H9 (cell line): Measurements from ENCODE around the gene DCC. TPM values are rescaled to one million over a fixed set of nuclear protein-coding genes. Genes with fewer than 3 reads are reported as not detected.

ENCODE experiments used
- DNase-seq: peaks from one replicate; pipeline ENCODE4 v3.0.0-alpha.2; 2017
- H2AFZ ChIP-seq: one replicate; pipeline ENCODE4 v1.6.1; 2013; ENCODE audit warnings: mild to moderate bottlenecking, low read length, control low read depth, moderate library complexity
- H2AK5ac ChIP-seq: 2 replicates; pipeline ENCODE4 v1.6.1; 2013; ENCODE audit warnings: low read length, control low read depth, mixed read lengths; ENCODE audit not compliant: insufficient read length
- H2BK120ac ChIP-seq: one replicate; pipeline ENCODE4 v1.6.1; 2013; ENCODE audit warnings: low read depth, mild to moderate bottlenecking, low read length, control low read depth, inconsistent platforms; ENCODE audit not compliant: poor library complexity, severe bottlenecking
- H2BK12ac ChIP-seq: 2 replicates; pipeline ENCODE4 v1.6.1; 2013; ENCODE audit warnings: low read length, control low read depth, mixed read lengths, low read depth; ENCODE audit not compliant: insufficient read length
- H2BK15ac ChIP-seq: 2 replicates; pipeline ENCODE4 v1.6.1; 2013; ENCODE audit warnings: low read depth, low read length, control low read depth
- H2BK20ac ChIP-seq: one replicate; pipeline ENCODE4 v1.6.1; 2013; ENCODE audit warnings: low read depth, mild to moderate bottlenecking, low read length, control low read depth, inconsistent platforms; ENCODE audit not compliant: poor library complexity, severe bottlenecking
- H2BK5ac ChIP-seq: 2 replicates; pipeline ENCODE4 v1.6.1; 2013; ENCODE audit warnings: low read length, control low read depth, mixed read lengths; ENCODE audit not compliant: insufficient read length
- H3K14ac ChIP-seq: 2 replicates; pipeline ENCODE4 v1.6.1; 2013; ENCODE audit warnings: low read length, control low read depth; ENCODE audit not compliant: insufficient read depth
- H3K18ac ChIP-seq: 2 replicates; pipeline ENCODE4 v1.6.1; 2013; ENCODE audit warnings: low read depth, mild to moderate bottlenecking, mixed read lengths, low read length, control low read depth; ENCODE audit not compliant: insufficient read length
- H3K23ac ChIP-seq: 2 replicates; pipeline ENCODE4 v1.6.1; 2013; ENCODE audit warnings: low read length, control low read depth, mixed read lengths, low read depth; ENCODE audit not compliant: insufficient read length
- H3K23me2 ChIP-seq: 2 replicates; pipeline ENCODE4 v1.6.1; 2013; ENCODE audit warnings: low read depth, mild to moderate bottlenecking, mixed read lengths, low read length, control low read depth; ENCODE audit not compliant: insufficient read length, poor library complexity, severe bottlenecking
- H3K27ac ChIP-seq: 2 replicates; pipeline ENCODE4 v1.5.1; 2013; ENCODE audit warnings: low read length, control low read depth, mixed read lengths, low read depth; ENCODE audit not compliant: insufficient read length
- H3K27me3 ChIP-seq: 2 replicates; pipeline ENCODE4 v1.6.1; 2013; ENCODE audit warnings: low read length, control low read depth, inconsistent platforms; ENCODE audit not compliant: insufficient read depth
- H3K4ac ChIP-seq: 2 replicates; pipeline ENCODE4 v1.6.1; 2013; ENCODE audit warnings: low read depth, mild to moderate bottlenecking, control low read depth, inconsistent platforms, low read length, moderate library complexity
- H3K4me1 ChIP-seq: 2 replicates; pipeline ENCODE4 v1.6.1; 2013; ENCODE audit warnings: low read length, control low read depth, inconsistent platforms; ENCODE audit not compliant: insufficient read depth
- H3K4me2 ChIP-seq: 2 replicates; pipeline ENCODE4 v1.6.1; 2013; ENCODE audit warnings: low read length, control low read depth, mixed read lengths; ENCODE audit not compliant: insufficient read length, insufficient read depth
- H3K56ac ChIP-seq: 2 replicates; pipeline ENCODE4 v1.6.1; 2013; ENCODE audit warnings: low read depth, mild to moderate bottlenecking, mixed read lengths, low read length, control low read depth; ENCODE audit not compliant: insufficient read length
- H3K79me1 ChIP-seq: 2 replicates; pipeline ENCODE4 v1.6.1; 2013; ENCODE audit warnings: low read depth, mild to moderate bottlenecking, moderate library complexity, low read length, control low read depth, inconsistent platforms; ENCODE audit not compliant: insufficient read depth, poor library complexity, severe bottlenecking
- H3K79me2 ChIP-seq: 2 replicates; pipeline ENCODE4 v1.6.1; 2013; ENCODE audit warnings: low read length, control low read depth, inconsistent platforms; ENCODE audit not compliant: insufficient read depth
- H3K9ac ChIP-seq: 2 replicates; pipeline ENCODE4 v1.6.1; 2013; ENCODE audit warnings: low read length, control low read depth, mixed read lengths; ENCODE audit not compliant: insufficient read length; ENCODE audit errors: extremely low read depth
- H3K9me3 ChIP-seq: one replicate; pipeline ENCODE4 v1.6.1; 2013; ENCODE audit warnings: low read depth, low read length, inconsistent platforms; ENCODE audit not compliant: control insufficient read depth
- H3T11ph ChIP-seq: one replicate; pipeline ENCODE4 v1.6.1; 2013; ENCODE audit warnings: mild to moderate bottlenecking, low read length, control low read depth, inconsistent platforms
- H4K20me1 ChIP-seq: one replicate; pipeline ENCODE4 v1.6.1; 2013; ENCODE audit not compliant: control insufficient read depth, insufficient read length, insufficient read depth
- H4K5ac ChIP-seq: 2 replicates; pipeline ENCODE4 v1.6.1; 2013; ENCODE audit warnings: low read depth, mild to moderate bottlenecking, mixed read lengths, low read length, control low read depth; ENCODE audit not compliant: insufficient read length
- H4K8ac ChIP-seq: replicated peaks from 2 replicates; pipeline ENCODE4 v1.6.1; 2013; ENCODE audit warnings: low read length, control low read depth, mixed read lengths, low read depth; ENCODE audit not compliant: insufficient read length
- H4K91ac ChIP-seq: 2 replicates; pipeline ENCODE4 v1.6.1; 2013; ENCODE audit warnings: low read depth, mild to moderate bottlenecking, moderate library complexity, mixed read lengths, low read length, control low read depth; ENCODE audit not compliant: insufficient read length
- H3K27ac Mint-ChIP-seq, 3 experiments: 2 replicates in 2 of 3; 3 replicates in 1 of 3; pipeline ENCODE4 v1.8.0; 2020 to 2021; ENCODE audit warnings: mixed read lengths in 3 of 3, mild to moderate bottlenecking in 1 of 3, moderate library complexity in 1 of 3
- H3K27me3 Mint-ChIP-seq: 2 replicates; pipeline ENCODE4 v1.8.0; 2021; ENCODE audit warnings: low read depth, mild to moderate bottlenecking, moderate library complexity, mixed read lengths
- H3K36me3 Mint-ChIP-seq, 3 experiments: 2 replicates in 2 of 3; 3 replicates in 1 of 3; pipeline ENCODE4 v1.8.0; 2020 to 2021; ENCODE audit warnings: low read depth in 3 of 3, mixed read lengths in 3 of 3; ENCODE audit not compliant: insufficient read depth in 1 of 3
- H3K4me1 Mint-ChIP-seq, 2 experiments: 2 replicates each; pipeline ENCODE4 v1.8.0; 2020; ENCODE audit warnings: mixed read lengths in 2 of 2
- H3K4me3 Mint-ChIP-seq, 2 experiments: 2 replicates in 1 of 2; 3 replicates in 1 of 2; pipeline ENCODE4 v1.8.0; 2020 to 2021; ENCODE audit warnings: mild to moderate bottlenecking in 2 of 2, mixed read lengths in 2 of 2, moderate library complexity in 1 of 2
- H3K9me3 Mint-ChIP-seq, 2 experiments: 2 replicates in 1 of 2; 3 replicates in 1 of 2; pipeline ENCODE4 v1.8.0; 2020; ENCODE audit warnings: mild to moderate bottlenecking in 2 of 2, mixed read lengths in 2 of 2, moderate library complexity in 1 of 2
- WGBS: extraction: QIAGEN DNeasy Blood & Tissue Kit; methylation state at CpG from one replicate; pipeline ENCODE4 v1.1.7; 2013; ENCODE audit warnings: missing lambda C conversion rate, low lambda C conversion rate, mixed read lengths; ENCODE audit not compliant: insufficient read length; ENCODE audit errors: extremely low coverage; 5-methylcytosine and 5-hydroxymethylcytosine counted together
- total RNA-seq: library from RNA; stranded (reverse); gene quantifications from 2 replicates; pipeline ENCODE4 v1.2.1, GENCODE V29; 2021
- TF ChIP-seq, protein P1 (sequence below): fragments of 200-600 bp; sonication (generic); conservative IDR thresholded peaks from 3 replicates; pipeline ENCODE4 v1.8.0; 2021; ENCODE audit warnings: antibody characterized with exemption, mild to moderate bottlenecking

Gene DCC
- total RNA-seq, 1 experiment from 2014 or later: 0.35 TPM

DNA sequence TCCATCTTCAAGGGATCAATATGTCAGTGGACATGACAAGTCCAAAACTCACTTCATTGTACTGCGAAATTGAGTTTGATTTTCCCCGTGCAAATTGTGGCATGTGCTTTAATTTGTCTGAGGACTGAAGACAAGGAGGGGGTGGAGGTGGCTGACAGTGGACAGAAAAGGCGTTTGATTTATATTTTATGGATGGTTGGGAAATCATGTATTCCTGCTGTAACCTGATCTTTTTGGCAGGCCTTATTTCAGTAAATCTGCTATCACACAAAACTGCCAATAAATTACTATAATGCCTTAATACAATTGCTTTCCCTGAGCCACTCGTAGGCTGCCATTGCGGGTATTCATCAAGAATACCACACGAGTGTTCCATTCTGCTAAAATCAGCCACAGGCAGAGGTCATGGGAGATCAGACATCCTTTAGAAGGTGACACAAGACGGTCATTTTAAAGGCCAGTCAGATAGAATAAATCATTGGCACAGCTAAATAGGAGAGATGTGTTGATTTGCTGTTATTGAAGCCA, 1164.0 kb downstream of the DCC start:
- no CpG with 5 or more reads among the region's 7 CpGs for WGBS

More for the DNA sequence above, 1164.0 kb downstream of the DCC start:
- no peak overlapping the region for H3K4me2 ChIP-seq
- no peak overlapping the region for H4K5ac ChIP-seq
- H2AK5ac ChIP-seq: no peak overlapping the region
- no peak overlapping the region for H3K56ac ChIP-seq
- H3K9ac ChIP-seq: no peak overlapping the region
- H2BK12ac ChIP-seq: no peak overlapping the region
- Mint-ChIP-seq H3K9me3 (no peaks in the 10 kb centered on the region), H3K27me3 (no peaks in the 10 kb centered on the region), H3K27ac (no peak overlapping the region), H3K36me3 (no peaks in the 10 kb centered on the region; a peak in 1 of 7 replicates), H3K4me1 (no peaks in the 10 kb centered on the region), H3K4me3 (no peak overlapping the region)
- no peak overlapping the region for H3K14ac ChIP-seq
- no peaks in the 10 kb centered on the region for H3K9me3 ChIP-seq
- H3K27ac ChIP-seq: no peak overlapping the region
- H3K23ac ChIP-seq: no peak overlapping the region
- H3K4me1 ChIP-seq: no peaks in the 10 kb centered on the region
- H3K4ac ChIP-seq: no peak overlapping the region
- no peak overlapping the region for H4K91ac ChIP-seq
- no peak overlapping the region for H4K8ac ChIP-seq
- no peak overlapping the region for H2BK5ac ChIP-seq
- no peak overlapping the region for H3T11ph ChIP-seq
- H3K23me2 ChIP-seq: no peaks in the 10 kb centered on the region
- no peak overlapping the region for H2BK15ac ChIP-seq
- TF ChIP-seq, protein P1, sequence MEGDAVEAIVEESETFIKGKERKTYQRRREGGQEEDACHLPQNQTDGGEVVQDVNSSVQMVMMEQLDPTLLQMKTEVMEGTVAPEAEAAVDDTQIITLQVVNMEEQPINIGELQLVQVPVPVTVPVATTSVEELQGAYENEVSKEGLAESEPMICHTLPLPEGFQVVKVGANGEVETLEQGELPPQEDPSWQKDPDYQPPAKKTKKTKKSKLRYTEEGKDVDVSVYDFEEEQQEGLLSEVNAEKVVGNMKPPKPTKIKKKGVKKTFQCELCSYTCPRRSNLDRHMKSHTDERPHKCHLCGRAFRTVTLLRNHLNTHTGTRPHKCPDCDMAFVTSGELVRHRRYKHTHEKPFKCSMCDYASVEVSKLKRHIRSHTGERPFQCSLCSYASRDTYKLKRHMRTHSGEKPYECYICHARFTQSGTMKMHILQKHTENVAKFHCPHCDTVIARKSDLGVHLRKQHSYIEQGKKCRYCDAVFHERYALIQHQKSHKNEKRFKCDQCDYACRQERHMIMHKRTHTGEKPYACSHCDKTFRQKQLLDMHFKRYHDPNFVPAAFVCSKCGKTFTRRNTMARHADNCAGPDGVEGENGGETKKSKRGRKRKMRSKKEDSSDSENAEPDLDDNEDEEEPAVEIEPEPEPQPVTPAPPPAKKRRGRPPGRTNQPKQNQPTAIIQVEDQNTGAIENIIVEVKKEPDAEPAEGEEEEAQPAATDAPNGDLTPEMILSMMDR: no peak
- no peak overlapping the region for H2BK20ac ChIP-seq
- no peaks in the 10 kb centered on the region for H4K20me1 ChIP-seq
- no peak overlapping the region for H2BK120ac ChIP-seq
- no peaks in the 10 kb centered on the region for H3K79me2 ChIP-seq
- no peaks in the 10 kb centered on the region for H3K79me1 ChIP-seq
- H3K27me3 ChIP-seq: no peaks in the 10 kb centered on the region
- H3K18ac ChIP-seq: no peak overlapping the region
- DNase-seq: no peak
- H2AFZ ChIP-seq: no peak overlapping the region
